Stimulated activated CD4-positive, alpha-beta T cell treated with anti-CD3 and anti-CD28 coated beads, Interleukin-4, amount 100 ng/mL, for 4 hours (primary cell): Measurements from ENCODE around the gene KLK15.
"Not testable (repeated sequence)": the region's sequence is repeated elsewhere in the genome, so short reads cannot be mapped to it uniquely, and the experiment has no call there.

ENCODE experiments used
- DNase-seq, 2 experiments: peaks; one replicate each; pipeline ENCODE4 v3.0.0-alpha.2; 2020

KLK15 gene

DNA sequence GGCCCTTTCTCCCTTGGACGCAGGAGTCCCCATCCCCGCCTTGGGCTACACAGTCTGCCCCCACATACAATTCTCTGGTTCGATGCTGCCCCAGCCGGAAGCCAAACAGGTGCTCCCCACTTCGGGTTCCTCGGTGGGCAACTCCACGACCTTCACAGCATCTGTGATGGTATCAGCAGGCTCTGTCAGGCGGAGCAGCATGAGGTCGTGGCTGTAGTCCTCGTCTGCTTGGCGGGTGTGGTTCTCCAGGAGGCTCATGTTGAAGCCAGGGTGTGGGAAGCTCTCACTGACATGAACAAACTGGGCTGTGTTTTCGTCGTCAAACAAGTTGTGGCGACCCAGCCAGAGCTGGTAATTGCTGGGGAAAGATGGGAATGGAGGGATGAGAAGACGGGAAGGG lies 13.3 kb downstream of the KLK15 start:
- DNase-seq = no peak

- no peak for DNase-seq
Observed at GRCh38 chr19:50819636-50820035, 13.7 kb downstream of the KLK15 start.

DNA sequence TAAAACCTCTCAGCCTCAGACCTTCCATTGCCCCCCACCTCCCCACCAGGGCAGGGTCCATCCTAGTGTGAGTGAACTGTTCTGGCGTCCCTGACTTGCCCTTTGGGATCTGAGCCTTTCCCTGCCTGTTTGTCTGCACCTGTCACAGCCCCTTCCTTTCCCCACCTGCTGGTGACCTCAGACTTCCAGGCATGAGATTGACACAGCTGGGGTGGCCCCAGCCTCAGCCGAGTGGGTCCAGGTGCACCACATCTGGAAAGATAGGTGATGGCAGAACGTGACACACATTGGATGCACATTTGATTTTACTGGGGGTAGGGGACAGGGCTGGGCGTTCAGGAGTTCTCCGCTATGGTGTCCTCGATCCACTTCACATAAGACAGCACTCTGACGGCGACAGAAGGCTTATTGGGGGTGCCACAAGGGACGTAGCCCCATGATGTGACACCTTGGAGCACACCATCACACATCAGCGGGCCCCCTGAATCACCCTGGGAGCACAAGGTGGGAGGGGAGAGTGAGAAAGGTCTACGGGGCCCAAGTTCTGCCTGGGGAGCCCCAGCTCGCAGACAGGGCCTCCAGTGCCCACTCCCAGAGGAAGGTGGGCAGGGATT lies 14.4 kb downstream of the KLK15 start:
- DNase-seq = no peak

DNA sequence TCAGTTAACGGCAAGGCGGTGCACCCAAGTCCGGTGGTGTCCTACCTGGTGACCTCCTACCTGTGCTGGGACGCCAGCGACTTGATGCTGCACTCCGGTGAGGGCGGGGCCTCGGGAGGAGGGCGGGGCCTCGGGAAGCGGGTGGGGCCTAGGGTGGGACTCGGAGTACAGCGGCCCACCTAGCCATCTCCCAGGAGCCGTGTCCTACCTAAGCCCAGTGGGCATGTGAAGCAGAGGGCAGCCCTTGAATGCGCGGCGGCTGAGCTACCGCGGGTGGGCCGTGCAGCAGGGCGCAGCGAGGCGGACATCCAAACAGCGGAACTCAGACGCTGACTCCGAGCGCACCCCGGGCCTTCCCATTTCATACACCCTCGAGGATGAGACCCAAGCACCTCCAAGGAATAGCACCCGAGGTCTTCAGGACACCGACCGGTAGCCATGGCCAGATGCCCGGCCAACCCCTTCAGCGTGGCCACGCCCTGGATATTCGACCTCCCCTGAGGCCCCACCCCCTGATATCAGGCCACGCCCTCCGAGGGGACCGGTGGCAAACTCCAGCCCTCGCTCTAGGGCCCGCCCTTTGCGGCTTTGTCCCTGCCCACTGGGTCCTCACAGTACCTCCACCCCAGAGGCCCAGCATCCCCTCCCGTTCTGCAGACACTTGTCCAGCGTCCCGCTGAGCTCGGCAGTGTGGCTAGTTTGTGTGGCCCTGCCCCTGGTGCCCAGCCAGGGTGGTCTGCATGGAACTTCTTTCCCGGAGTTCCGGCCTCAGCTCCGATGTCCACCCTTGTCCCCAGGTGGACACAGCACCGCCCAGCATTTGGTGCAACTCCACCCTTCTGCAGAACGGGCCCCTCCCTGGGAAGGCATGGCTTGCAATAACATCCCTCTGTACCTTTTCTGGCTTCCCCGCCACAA lies 15.2 kb downstream of the KLK15 start:
- DNase-seq = peak in 1 of 2 experiments; percentile 46

GRCh38 chr19:50815439-50815838 lies 17.9 kb downstream of the KLK15 start:
- DNase-seq = no peak

DNA sequence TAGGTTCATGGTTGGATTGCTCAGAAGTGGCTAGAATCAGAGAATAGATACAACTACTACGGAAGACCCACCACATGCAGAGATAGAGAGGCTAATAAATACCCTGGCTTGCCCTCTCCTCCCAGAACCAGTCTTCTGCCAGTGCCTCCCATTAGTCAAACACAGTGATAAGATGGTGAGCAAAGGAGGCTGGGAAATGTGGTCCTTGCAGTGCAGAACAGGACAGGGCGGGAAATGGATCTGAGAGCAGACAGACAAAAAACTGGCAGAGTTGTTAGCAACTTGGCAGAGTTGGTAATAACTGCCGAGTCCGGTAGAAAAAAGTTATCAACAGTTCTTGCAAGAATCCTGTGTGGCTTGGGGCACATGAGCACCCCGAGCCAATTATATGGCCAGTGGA lies 18.5 kb downstream of the KLK15 start:
- DNase-seq = no peak

GRCh38 chr19:50812474-50812873 lies 20.9 kb downstream of the KLK15 start:
- no peak for DNase-seq

DNA sequence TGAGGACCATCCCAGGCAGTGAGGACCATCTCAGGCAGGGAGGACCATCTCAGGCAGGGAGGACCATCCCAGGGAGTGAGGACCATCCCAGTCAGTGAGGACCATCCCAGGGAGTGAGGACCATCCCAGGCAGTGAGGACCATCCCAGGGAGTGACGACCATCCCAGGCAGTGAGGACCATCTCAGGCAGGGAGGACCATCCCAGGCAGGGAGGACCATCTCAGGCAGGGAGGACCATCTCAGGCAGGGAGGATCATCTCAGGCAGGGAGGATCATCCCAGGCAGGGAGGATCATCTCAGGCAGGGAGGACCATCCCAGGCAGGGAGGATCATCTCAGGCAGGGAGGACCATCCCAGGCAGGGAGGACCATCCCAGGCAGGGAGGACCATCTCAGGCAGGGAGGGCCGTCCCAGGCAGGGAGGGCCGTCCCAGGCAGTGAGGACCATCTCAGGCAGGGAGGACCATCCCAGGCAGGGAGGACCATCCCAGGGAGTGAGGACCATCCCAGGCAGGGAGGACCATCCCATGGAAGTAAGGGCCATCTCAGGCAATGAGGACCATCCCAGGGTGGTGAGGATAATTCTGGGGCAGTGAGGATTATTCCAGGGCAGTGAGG lies 21.6 kb downstream of the KLK15 start:
- DNase-seq = not testable (repeated sequence)

DNA sequence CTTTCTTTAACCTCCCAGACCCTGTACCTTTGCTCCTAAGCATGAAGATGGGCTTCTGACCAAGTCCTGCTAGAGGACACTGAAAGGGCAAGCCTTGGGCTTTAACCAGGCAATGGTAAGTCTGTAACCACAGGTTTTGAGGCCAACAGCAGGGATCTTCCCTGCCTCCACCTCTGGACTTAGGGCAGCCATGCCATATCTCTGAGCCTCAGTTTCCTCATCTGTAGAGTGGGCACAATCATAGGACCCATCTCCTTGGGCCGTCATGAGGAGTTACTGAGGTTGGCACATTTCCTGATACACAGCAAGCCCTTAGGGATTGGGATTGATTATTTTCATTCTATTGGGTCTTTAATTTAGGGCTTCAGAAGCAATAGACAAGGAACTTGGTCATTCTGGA lies 24.5 kb downstream of the KLK15 start:
- DNase-seq = no peak

GRCh38 chr19:50804420-50805272 lies 28.7 kb downstream of the KLK15 start:
- peak; percentile 98 to 99 for DNase-seq

DNA sequence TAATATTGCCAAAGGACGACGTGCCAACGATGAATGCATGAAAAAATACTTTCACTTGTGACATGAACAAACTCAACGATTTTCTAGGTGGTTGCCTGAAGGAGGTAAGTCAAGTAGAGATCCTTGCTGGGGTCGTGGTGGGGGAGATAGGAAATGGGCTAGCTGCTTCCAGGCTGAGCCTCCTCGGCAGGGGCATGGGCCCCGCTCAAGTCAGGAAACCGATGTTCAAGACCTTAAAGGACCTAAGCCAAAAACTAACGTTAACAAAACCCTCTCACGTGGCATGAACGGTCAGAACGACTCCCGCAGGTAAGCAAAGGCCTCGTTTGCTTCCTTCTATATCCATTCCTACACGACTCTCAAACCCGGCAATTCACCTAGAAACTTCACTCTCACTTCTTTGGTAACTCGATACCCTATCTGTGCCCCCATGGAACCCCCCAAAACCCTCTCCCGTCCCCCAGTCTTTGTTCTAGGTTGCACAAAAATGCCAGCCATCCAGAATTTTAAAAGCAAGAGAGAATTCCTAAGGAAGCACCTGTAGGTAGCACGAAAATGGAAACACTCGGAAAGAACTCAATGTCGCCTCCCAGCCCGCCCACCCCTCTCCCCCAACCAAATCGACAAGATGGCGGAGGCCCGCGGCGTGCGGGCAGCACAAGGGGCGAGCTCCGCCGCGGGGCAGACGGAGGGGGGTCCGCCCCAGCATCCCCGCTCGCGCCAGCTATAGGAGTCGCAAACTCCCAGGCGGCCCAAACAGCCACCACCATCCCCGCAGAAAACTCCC lies 29.5 kb downstream of the KLK15 start:
- DNase-seq = peak in 1 of 2 experiments; percentile 51

DNA sequence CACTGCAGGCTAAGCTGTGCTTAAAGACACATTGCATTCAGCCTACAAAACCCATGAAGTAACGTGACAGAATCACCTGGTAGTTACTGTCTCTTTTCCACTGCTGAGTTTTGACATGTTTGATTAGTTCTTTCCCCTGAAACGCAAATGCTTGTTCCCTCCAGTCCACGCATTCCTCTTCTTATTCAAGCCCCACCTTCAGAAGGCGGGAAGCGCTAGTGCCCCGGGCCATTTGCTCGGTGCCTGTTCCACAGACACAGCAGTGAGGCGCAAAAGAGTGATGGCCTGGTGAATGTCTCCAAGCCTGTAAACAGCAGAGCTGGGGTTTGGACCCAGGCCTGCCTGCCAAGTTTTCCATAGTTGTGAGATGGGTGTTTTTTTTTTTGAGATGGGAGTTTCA lies 32.3 kb downstream of the KLK15 start:
- no peak for DNase-seq

DNA sequence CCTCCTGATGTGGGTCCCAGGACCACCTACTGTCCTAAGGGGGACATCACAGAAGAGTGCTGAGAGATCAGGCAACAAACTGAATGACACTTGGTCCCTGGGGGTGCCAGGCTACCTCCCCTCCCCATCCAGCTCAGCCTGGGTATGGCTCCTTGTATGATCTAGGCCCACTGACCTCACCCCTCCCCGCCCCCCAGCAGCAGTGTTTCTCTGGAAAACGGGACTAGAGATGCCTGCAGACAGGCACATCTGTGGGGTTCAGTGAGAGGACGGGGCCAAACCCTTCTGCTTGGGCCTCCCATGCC lies 33.9 kb downstream of the KLK15 start:
- DNase-seq = no peak

GRCh38 chr19:50798659-50799546 lies 34.5 kb downstream of the KLK15 start:
- DNase-seq = no peak

DNA sequence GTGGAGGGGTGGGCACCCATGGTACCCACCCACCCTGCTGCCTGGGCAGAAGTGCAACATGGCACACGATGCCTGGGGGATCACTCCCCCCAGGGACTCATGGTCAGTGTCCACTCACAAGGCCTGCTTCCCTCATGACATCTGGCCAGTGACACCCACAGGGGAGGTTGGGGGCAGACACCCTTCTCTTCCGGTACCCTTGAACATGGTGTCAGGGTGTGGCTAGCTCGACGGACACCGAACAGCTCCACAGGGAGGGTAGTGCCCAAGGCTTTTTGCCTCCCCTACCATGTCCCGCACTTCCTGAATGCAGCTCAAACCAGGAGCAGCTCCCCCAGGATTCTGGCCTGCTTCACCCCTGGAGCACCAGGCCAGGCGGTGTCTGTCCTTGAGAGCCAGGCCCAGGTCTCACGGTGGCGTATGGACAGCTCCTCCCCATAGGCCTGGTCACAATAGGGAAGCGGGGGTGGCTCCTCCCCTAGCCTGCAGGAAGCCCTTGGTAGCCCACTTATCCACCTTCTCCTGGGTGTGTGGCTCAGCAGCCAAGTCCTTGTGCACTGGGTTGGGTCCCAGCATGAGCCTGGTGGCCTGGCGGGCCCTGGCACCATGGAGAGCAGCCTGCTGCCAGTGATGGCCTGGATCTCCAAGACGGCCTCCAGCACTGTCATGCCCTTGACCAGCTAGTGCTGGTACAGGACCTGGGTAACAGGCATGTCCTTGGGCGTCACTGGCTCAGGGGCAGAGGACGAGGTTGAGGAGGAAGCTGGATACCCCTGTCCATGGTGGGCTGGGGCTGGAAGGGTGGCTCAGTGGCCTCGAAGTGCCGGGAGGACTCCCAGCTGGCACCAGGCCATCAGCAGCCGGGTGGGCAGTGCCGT lies 35.4 kb downstream of the KLK15 start:
- DNase-seq = no peak

- no peak for DNase-seq
Observed at GRCh38 chr19:50797429-50797780, 36.0 kb downstream of the KLK15 start.

- DNase-seq = no peak
Observed at GRCh38 chr19:50796634-50797428, 36.5 kb downstream of the KLK15 start.

- peak in 1 of 2 experiments; percentile 23 for DNase-seq
Observed at GRCh38 chr19:50796128-50796633, 37.2 kb downstream of the KLK15 start.

- no peak for DNase-seq
Observed at GRCh38 chr19:50795664-50796073, 37.7 kb downstream of the KLK15 start.
